ENCODE results near the gene LMX1B.
"Not testable (repeated sequence)": the region's sequence is repeated elsewhere in the genome, so short reads cannot be mapped to it uniquely, and the experiment has no call there.

DNA sequence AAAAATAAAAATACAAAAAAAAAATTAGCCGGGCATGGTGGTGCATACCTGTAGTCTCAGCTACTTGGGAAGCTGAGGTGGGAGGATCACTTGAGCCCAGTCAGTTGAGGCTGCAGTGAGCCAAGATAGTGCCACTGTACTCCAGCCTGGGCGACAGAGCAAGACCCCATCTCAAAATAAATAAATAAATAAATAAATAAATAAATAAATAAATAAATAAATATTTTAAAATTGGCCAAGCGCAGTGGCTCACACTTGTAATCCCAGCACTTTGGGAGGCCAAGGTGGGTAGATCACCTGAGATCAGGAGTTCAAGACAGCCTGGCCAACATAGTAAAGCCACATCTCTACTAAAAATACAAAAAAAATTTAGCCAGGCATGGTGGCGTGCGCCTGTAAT, 33.4 kb upstream of the LMX1B start:
- TF ChIP-seq, protein P1, sequence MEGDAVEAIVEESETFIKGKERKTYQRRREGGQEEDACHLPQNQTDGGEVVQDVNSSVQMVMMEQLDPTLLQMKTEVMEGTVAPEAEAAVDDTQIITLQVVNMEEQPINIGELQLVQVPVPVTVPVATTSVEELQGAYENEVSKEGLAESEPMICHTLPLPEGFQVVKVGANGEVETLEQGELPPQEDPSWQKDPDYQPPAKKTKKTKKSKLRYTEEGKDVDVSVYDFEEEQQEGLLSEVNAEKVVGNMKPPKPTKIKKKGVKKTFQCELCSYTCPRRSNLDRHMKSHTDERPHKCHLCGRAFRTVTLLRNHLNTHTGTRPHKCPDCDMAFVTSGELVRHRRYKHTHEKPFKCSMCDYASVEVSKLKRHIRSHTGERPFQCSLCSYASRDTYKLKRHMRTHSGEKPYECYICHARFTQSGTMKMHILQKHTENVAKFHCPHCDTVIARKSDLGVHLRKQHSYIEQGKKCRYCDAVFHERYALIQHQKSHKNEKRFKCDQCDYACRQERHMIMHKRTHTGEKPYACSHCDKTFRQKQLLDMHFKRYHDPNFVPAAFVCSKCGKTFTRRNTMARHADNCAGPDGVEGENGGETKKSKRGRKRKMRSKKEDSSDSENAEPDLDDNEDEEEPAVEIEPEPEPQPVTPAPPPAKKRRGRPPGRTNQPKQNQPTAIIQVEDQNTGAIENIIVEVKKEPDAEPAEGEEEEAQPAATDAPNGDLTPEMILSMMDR (conservative IDR thresholded peaks at IDR 0.05): not testable (repeated sequence)
- TF ChIP-seq ZFX (IDR thresholded peaks at IDR 0.05): not testable (repeated sequence)

All from C4-2B (cell line).